HG03558 (cell line): Measurements from ENCODE around the gene TEAD3.
"Not testable (repeated sequence)": the region's sequence is repeated elsewhere in the genome, so short reads cannot be mapped to it uniquely, and the experiment has no call there.

ENCODE experiments used
- ATAC-seq: cut with Tn5 transposase; IDR thresholded peaks from one replicate; pipeline ENCODE4 v1.9.1; 2021; ENCODE audit warnings: moderate number of reproducible peaks; ENCODE audit not compliant: unreplicated experiment; ENCODE audit errors: extremely low read depth

Gene TEAD3

DNA sequence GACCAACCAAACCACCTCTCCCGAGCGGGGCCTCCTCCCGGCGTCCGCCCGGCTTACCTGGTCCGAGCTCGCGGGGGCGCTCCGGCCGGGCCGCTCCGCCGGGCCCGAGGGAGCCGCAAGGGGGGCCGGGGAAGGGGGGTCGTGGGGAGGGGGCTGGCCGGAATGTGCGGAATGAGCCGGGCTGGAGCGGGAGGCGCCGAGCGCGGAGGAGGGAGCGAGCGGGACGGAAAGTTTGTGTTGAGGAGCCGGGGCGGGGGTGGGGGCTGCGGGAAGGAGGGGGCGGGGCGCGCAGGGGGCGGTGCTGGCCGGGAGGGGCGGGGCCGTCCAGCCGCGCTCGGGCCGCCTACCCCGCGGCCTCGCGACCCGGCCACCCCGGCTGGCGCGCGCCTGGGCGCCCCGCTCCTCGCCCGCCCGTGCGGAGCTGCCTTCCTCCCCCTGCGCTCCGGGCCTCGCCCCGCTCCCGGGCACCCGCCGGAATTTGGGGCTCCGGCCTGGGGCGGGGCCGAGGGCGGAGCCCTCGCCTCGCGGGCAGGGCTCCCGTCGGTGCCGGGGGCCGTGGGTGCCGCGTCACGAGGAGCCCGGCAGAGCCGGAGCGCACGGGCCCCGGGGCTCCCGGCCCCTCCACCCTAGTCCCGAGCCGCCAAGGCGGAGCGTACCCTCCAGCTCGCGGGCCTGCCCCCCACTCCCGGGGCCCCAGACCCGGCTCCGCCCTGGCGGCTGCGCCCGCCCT lies at the start of gene TEAD3:
TEAD3 (minus strand) TSS at position 239 of the 730 bp plus-strand sequence.
- ATAC-seq: no peak

DNA sequence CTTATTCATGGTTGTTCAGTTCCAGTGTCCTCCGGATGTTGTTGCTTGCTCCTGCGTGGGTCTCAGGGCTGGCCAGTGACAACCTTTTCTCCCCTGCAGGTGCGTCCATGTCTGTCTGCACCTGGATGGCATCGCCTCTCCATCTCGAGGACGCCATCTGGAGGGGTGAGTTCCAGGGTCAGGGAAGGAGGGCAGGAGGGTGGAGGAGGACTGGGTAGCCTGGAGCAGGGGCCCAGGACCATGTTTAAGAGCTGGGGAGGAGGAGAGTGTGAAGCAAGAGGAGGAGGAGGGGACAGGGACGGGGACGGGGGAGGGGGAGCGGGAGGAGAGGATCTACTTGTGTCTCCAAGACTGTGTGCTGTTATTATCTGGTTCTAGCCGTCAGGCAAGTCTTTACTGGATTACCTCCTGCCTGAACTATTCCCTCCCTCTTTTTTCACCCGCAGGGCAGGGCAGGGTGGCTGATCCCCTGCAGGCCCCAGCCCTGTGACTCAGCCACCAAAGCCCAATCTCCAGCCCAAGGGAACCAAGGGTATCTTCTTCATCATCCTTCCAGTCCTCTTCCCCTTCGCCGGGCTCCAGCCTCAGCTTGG lies 48.0 kb upstream of the TEAD3 start:
- ATAC-seq: no peak

DNA sequence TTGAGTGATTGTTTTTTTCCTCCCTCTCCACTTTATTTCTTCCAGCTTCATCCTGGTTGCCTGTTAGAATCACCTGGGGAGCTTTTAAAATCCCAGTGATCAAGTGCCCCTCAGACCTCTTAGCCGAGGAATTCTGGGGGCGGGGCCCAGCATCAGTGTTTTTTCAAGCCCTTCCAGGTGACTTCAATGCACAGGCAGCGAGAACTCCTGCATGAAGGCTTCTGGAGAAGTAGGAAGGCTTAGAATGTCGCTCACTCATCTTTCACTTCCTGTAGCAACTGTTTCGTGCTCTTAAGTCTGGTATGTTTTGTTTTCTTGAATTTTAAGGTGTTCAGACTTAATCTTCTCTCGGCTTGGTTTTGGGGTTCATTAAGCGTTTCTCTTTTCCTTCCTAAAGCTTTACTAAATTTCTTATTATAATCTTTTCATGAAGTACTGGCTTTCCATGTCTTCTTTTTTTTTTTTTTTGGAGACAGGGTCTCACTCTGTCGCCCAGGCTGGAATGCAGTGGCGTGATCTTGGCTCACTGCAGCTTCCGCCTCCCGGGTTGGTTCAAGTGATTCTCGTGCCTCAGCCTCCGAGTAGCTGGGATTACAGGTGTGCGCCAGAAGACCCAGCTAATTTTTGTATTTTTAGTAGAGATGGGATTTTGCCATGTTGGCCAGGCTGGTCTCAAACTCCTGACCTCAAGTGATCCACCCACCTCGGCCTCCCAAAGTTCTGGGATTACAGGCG lies 46.7 kb upstream of the TEAD3 start:
- ATAC-seq: no peak

DNA sequence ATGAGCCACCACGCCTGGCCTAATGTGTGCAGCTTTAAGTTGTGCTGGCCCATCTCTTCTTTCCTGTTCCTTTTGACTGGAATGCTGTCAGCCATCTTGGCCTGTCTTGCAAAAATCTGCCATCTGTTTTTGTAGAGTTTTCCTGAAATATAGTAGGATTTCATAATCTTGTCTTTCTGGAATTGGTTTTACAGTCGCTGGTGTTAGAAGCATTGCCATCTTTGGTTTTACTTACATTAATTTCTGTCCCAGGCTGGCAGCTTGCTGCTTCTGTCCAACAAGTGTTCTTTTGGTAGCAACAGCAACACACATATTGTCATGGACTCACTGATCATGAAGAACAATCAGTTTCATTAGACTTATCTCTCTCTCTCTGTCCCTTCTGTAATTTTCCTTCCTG lies 45.0 kb upstream of the TEAD3 start:
- ATAC-seq: no peak

DNA sequence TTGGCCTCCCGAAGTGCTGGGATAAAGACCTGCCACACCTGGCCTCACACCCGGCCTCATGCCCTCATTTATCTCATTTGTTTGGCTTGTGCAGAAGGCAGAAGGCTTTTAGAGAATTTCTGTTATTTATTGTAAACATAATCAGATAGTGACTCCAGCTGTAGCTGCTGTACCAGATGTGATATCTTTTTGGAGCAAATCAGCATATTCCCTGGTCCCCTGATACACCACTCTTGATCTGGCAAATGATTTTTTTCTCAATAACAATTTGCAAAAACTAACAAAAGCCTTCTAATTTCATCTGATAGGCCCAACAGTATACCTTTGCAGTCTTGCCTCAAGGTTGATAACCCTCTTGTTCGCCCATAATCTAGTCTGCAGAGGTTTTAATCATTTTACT lies 42.3 kb upstream of the TEAD3 start:
- ATAC-seq: no peak

DNA sequence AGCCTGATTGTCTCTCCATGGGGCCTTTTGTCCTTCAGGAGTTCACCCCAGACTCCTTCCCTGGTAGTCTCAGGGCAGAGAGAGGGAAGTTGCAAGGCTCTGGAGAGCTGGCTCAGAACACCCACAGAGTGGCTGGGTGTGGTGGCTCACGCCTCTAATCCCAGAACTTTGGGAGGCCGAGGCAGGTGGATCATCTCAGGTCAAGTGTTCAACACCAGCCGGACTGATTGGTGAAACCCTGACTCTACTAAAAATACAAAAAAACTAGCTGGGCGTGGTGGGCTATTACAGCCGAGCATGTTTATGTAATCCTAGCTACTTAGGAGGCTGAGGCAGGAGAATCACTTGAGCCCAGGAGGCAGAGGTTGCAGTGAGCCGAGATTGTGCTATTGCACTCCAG lies 39.0 kb upstream of the TEAD3 start:
- ATAC-seq: not testable (repeated sequence)

DNA sequence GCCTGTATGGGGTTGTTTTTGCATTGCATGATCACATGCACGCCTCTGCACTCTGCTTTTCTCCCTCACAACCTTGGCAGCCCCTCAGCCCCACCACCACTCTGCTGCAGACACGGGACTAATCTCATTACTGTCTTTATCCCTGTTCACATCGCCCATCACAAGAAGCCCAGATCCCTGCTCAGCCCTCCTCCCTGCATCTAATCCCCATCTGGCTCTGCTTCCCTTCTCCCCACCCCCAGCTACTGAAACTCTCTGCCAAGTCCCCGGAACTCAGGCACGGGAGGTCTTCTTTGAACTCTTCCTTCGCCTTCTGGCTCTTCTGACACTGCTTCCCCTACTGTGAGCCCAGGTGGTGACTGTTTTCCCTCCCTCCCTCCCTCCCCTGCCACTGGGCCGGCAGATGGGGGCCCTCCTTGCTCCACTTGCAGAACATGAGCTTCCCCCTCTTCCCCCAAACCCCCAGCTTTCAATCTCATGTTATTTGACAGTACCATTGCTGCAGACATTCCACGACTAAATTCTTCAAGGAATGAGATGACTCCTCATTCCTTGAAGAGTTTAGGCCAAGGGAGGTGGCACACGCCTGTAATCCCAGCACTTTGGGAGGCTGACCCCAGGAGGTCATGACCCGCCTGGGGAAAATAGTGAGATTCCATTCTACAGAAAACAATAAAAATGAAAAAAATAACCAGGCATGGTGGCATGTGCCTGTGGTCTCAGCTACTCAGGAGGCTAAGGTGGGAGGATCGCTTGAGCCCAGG lies 37.7 kb upstream of the TEAD3 start:
- no peak for ATAC-seq

DNA sequence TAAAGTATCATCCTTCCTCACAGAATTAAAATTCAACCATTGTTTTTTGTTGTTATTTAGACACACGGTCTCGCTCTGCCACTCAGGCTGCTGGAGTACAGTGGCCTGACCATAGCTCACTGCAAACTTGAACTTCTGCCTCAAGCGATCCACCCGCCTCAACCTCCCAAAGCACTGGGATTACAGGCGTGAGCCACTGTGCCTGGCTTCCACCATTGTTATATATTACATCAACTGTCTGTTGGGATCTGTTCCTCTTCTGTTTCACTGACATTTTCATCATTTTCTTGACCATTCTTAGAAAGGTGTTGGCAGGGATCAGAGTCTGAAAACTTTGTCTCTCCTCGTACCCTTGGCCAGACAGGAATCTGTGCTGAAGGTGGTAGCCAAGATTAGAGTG lies 37.1 kb upstream of the TEAD3 start:
- no peak for ATAC-seq

DNA sequence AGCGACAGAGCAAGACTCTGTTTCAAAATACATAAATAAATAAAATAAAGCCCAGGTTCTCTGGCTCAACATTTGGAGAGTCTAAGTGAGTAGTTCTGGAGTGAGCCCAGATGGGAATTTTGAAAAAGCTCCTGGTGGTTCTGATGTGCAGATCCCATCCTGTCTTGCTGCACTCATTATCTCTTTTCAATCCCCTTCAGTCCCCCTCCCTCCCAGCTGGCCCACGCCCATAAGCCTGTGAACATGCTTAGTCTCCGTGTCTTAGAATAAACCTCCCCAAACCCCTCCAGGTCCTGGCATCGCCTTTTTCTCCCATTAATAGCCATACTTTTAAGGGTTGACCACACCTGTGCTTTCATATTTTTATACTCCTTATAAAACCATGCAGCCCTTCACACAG lies 35.2 kb upstream of the TEAD3 start:
- no peak for ATAC-seq

DNA sequence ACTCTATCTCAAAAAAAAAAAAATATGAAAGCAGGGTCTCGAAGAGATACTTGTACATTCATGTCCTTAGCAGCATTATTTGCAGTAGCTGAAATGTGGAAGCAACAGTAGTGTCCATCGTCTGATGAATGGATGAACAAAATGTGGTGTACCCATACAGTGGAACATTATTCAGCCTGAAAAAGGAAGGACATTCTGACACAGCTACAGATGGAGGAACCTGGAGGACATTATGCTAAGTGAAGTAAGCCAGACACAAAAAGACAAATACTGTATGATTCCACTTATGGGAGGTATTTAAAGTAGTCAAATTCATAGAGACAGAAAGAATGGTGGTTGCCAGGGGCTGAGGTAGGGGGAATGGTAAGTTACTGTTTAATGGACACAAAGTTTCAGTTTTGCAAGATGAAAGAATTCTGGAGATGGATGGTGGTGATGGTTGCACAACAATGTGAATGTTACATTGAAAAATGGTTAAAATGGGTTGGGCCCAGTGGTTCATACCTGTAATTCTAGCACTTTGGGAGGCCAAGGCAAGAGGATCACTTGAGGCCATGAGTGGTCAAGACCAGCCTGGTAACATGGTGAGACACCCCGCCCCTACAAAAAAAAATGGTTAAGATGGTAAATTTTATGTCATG lies 27.6 kb upstream of the TEAD3 start:
- ATAC-seq: no peak

DNA sequence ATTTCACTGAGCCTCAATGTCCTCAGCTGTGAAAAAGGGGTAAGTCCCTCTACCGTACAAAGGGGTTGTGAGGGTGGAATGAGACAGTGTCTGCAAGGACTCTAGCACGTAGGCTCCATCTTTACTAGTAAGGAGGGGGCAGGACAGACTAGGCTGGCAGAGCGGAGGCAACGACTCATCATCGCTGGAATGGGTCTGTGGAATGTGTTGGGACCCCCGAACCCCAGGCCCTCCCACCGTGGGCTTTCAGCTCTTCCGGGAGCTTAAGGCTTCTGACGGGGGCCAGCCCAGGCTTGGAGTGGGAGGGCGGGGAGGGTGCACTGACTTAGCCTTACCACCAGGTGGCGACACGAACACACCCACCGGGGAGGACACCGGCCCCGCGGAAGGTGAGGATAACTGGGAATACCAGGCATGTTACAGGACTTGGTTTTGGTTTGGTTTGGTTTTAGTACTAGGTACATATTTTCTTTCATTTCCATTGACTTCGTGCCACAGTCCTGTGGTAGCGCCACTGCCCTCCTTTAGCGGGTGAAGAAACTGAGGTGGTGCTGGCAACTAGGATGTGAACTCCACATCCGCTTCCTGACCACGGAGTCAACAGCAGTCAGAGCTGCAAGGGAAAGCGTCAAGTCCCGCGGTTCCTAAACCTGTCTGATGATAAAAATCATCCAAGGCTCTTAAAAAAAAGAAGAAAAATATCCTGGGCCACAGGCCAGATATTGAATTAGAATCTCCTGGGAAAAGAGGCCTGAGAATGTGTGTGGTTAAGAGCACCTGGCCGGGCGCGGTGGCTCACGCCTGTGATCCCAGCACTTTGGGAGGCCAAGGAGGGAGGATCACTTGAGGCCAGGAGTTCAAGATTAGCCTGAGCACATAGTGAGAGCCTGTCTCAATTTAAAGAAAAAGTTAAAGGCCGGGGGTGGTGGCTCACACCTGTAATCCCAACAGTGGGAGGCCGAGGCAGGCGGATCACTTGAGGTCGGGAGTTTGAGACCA lies 26.1 kb upstream of the TEAD3 start:
- no peak for ATAC-seq

DNA sequence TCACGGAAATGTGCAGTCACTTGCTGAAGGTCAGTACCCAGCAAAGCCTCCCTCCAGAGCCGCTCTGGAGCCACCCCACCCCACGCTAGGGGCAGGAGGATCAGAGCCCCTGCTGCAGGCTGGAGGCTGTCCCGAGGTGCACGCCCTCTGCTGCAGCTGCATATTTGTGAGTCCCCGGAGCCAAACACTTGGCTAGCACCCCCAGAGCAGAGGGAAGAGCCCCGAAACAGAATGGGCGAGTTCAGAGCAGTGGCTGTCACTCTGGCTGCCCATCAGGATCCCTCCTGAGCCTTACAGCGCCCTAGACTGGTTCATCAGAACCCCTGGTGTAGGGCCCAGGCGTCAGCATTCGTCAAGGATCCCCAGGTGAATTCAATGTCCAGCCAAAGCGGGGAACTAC lies 25.3 kb upstream of the TEAD3 start:
- no peak for ATAC-seq

DNA sequence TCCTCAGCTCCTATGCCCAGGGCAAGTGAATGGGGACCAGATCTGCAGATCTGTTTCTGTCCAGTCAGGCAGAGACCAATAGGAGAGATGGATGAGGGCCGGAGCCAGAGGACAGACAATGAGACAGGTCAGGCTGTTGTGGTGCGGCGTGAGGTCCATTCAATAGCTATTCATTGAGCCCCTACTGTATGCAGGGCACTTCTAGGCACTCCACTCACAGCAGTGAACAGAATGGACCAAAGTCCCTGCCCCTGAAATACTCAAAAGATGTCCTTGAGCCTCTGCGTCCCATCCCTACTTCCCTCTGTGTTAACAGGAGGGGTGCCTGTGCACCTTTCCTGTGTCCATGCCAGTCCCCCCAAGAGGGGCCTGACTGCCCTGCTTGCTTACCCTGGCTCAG lies 24.4 kb upstream of the TEAD3 start:
- no peak for ATAC-seq

DNA sequence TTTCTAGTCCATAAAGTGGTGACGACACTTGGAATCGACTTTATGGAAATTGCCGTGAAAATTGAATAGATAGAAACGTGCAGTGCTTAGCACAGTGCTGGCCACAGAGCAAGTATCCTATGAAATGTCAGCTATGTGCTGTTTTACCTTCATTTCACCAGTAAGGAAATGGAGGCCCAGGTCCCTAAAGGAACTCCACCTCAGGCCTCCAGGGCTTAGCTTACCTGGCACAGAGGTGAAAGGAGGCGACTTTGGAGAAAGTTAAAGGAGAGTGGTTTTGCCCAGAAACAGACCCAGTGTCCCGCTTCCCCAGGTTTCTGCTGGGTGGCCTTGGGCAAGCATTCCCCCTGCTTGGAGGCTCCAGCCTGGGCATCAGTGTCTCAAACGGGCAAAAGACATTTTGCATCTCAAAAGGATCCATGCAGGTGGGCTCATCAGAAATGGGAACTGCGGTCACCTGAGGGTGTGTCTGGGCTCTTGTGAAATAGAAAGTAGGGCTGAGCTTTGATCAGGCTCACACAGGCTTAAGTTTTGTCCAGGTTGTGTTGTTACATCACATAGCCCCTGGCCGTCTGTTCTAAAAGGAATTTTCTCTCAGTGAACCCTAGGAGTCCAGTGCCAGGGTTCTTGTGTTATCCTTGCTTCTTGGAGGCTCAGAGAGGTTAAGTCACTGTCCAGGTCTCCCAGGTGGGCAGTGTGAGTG lies 22.6 kb upstream of the TEAD3 start:
- ATAC-seq: no peak

DNA sequence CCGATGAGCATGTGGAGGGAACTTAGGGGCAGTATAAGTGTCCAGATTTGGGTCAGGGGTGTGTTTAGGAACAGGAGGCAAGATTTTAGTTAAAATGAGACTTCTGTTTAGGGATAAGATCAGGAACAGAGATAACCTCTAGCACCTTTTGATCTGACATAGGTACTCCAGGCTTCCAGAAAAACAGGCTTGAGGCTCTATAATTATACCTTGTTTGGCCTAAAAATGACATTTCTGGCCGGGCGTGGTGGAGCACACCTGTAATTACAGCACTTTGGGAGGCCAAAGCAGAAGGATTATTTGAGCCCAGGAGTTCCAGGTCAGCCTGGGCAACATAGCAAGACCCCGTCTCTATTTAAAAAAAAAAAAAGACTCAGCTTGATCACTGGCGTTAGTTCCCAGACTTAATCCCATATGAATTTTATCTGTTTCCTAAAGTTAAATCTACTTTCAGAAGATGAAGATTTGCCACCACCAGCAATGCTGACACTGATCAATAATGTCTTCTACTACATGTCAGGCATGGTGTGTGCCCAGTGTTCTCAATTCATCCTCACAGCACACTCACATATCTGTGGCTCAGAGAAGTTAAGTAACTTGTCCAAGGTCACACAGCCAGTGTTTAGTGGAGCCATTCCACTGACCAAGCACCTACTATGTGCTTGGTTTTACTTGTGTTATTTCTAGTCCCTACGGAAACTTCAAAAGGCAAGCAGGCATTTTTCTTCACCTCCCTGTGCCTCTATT lies 21.9 kb upstream of the TEAD3 start:
- no peak for ATAC-seq

DNA sequence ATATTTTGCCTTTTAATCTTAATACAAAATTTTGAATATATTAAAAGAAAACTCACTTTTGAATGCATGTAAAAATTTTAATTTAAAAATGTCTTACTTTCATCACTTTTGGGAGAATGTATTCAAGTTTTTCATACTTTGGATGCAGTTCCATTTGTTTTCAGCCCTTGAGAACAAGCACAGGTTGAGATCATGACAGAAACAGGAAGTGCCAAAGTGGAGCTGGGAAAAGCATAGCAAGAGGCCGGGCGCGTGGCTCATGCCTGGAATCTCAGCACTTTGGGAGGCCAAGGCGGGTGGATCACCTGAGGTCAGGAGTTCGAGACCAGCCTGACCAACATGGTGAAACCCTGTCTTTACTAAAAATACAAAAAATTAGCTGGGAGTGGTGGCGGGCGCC lies 21.1 kb upstream of the TEAD3 start:
- not testable (repeated sequence) for ATAC-seq

DNA sequence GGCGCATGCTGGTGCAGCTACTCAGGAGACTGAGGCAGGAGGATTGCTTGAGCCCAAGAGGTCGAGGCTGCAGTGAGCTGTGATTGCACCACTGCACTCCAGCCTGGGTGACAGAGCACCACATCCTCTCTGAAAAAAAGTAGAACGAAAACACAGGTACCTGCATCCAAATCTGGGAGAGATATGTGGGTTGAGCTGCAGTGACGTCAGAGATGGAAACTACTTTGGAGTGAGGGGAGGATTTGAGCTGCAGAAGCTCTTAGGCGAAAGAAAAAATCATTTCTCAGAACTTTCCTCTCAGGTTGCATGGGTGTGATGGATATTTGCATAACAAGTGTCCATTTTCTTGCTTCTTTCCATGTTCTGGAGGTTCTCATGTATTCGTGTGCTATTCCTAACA lies 19.8 kb upstream of the TEAD3 start:
- ATAC-seq: no peak

DNA sequence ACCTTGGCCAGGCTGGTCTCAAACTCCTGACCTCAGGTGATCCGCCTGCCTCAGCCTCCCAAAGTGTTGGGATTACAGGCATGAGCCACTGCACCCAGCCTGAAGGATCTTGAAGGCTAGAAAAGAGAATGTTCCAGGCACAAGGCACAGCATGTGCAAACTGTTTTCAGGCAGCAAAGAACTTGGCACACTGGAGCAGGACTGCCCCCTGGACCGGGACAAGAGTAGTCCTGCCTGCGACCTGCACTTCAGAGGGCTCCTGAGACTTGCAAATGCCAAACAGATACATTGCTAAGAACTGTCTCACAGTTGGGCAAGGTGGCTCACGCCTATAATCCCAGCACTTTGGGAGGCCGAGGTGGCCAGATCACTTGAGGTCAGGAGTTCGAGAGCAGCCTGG lies 19.1 kb upstream of the TEAD3 start:
- not testable (repeated sequence) for ATAC-seq
